Fibroblast of villous mesenchyme (primary cell): ENCODE measurements around the gene RNF166. TPM values are rescaled to one million over a fixed set of nuclear protein-coding genes. Genes with fewer than 3 reads are reported as not detected.

ENCODE experiments used
- DNase-seq: peaks from one replicate; pipeline ENCODE4 v3.0.0-alpha.2; 2010; ENCODE audit warnings: low read depth
- H3K4me3 ChIP-seq: 2 replicates; pipeline ENCODE4 v1.5.1; 2011; ENCODE audit warnings: low read depth, mild to moderate bottlenecking, low read length
- total RNA-seq: library from RNA; depleted of rRNA; stranded (reverse); fragments of >200 nt; gene quantifications from 2 replicates; pipeline ENCODE4 v1.2.3, GENCODE V29; 2012
- TF ChIP-seq, protein P1 (sequence below): IDR thresholded peaks from 2 replicates; pipeline ENCODE4 v1.5.1; 2012; ENCODE audit warnings: low read depth, mild to moderate bottlenecking, low read length; ENCODE audit not compliant: insufficient read depth

RNF166 gene, protein sequence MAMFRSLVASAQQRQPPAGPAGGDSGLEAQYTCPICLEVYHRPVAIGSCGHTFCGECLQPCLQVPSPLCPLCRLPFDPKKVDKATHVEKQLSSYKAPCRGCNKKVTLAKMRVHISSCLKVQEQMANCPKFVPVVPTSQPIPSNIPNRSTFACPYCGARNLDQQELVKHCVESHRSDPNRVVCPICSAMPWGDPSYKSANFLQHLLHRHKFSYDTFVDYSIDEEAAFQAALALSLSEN
- 13.0 and 19.0 TPM in 2 replicates for total RNA-seq

GRCh38 chr16:88706229-88706964 is at the start of gene RNF166, which contains the start of gene CTU2:
Gene RNF166 (minus strand): TSS chr16:88706408. CDS start chr16:88706325, 83 bp downstream.
Gene CTU2 (plus strand): TSS chr16:88706503. CDS start chr16:88706531, 28 bp downstream.
- H3K4me3 ChIP-seq = peak within 1 kb of the TSS; percentile 96
- TF ChIP-seq, protein P1, sequence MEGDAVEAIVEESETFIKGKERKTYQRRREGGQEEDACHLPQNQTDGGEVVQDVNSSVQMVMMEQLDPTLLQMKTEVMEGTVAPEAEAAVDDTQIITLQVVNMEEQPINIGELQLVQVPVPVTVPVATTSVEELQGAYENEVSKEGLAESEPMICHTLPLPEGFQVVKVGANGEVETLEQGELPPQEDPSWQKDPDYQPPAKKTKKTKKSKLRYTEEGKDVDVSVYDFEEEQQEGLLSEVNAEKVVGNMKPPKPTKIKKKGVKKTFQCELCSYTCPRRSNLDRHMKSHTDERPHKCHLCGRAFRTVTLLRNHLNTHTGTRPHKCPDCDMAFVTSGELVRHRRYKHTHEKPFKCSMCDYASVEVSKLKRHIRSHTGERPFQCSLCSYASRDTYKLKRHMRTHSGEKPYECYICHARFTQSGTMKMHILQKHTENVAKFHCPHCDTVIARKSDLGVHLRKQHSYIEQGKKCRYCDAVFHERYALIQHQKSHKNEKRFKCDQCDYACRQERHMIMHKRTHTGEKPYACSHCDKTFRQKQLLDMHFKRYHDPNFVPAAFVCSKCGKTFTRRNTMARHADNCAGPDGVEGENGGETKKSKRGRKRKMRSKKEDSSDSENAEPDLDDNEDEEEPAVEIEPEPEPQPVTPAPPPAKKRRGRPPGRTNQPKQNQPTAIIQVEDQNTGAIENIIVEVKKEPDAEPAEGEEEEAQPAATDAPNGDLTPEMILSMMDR = no peak
- peak; percentile 89 for DNase-seq

DNA sequence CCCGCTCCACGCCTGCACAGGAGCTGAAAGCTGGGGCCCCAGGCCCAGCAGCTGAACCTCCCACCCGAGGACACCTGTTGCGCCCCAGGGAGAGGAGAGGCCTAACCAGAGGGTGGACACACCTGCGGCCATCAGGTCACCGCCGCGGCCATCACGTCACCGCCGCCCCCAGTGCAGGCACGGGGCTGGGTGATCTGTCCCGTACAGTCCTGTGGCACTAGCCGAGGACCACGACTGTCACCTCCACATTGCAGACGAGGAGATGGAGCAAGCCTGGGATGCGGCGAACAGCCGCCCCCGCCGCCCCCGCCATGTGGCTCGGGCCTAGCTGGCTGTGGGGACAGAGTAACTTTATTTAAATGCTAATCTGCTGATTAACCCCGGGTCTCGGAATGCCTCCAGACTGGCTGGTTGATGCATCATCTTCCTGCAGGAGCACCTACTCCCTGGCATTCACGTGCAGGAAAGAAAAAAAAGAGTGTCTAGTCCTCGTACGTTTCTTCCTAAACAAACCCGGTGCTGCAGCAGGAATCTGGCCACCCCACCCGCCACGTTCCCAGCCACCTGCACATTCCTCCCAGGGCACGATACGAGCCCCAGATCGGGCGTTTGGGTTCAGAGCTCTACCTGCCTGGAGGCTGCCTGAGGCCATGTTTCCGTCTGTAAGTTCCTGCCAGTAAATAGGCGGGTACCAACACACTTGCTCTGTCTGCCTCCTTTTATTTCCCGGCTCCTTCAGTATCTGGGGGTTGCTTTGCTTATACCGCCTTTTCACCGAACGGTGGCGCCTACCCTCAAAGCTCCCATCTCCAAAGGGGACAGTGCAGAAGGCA is 48.9 kb upstream of the RNF166 start:
- no peak overlapping the region for H3K4me3 ChIP-seq
- TF ChIP-seq, protein P1 = peak; percentile 45
- DNase-seq = peak; percentile 46

- no peak for DNase-seq
- no peak overlapping the region for H3K4me3 ChIP-seq
- TF ChIP-seq, protein P1 = no peak
Measured at GRCh38 chr16:88754109-88754911, 48.1 kb upstream of the RNF166 start.

- no peak for DNase-seq
- no peak overlapping the region for H3K4me3 ChIP-seq
- TF ChIP-seq, protein P1 = no peak
Measured at GRCh38 chr16:88753602-88754001, 47.4 kb upstream of the RNF166 start.

DNA sequence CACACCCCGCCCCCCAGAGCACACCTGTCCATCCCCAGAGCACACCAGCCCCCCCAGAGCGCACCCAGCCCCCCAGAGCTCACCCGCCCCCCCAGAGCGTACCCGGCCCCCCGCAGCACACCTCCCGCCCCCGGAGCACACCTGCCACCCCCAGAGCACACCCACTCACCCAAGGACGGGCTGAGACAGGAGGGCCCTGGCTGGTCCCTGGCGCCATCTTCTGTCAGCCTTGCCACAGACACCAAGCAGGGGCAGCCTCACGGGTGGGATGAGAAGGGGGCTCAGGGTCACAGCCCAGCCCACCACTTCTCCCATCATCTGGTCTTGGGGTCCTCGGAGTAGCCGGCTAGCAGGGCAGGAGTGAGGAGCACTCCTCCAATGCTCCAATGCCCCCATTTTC is 47.0 kb upstream of the RNF166 start:
- TF ChIP-seq, protein P1 = no peak
- no peak overlapping the region for H3K4me3 ChIP-seq
- DNase-seq = no peak
